Neural cell (in vitro differentiated cells): ENCODE results near the gene SH3BP5L. TPM values are rescaled to one million over a fixed set of nuclear protein-coding genes. Genes with fewer than 3 reads are reported as not detected.

Experiments
- H2AFZ ChIP-seq: fragments of 200-600, 300-800 bp; sonication (generic), shearing (Covaris generic); 2 replicates; pipeline ENCODE4 v1.6.0; 2014; ENCODE audit warnings: low read depth, mild to moderate bottlenecking, antibody characterized with exemption, low read length, moderate library complexity
- H3F3A ChIP-seq: fragments of 200-600 bp; shearing (Covaris generic); 2 replicates; pipeline ENCODE4 v1.6.1; 2016; ENCODE audit warnings: mild to moderate bottlenecking, moderate library complexity, mixed read lengths, antibody characterized with exemption, low read length; ENCODE audit not compliant: insufficient read depth, poor library complexity, severe bottlenecking
- H3K27ac ChIP-seq: fragments of 200-600, 300-800 bp; sonication (generic), shearing (Covaris generic); 2 replicates; pipeline ENCODE4 v1.5.1; 2014; ENCODE audit warnings: mild to moderate bottlenecking, low read length, moderate library complexity
- H3K27me3 ChIP-seq: fragments of 300-800, 200-600 bp; sonication (generic), shearing (Covaris generic); 2 replicates; pipeline ENCODE4 v1.6.0; 2014; ENCODE audit warnings: mild to moderate bottlenecking, low read depth, low read length, moderate library complexity; ENCODE audit not compliant: insufficient read depth
- H3K36me3 ChIP-seq: fragments of 300-800, 200-600 bp; sonication (generic), shearing (Covaris generic); 2 replicates; pipeline ENCODE4 v1.5.1; 2014; ENCODE audit warnings: mild to moderate bottlenecking, antibody characterized with exemption, low read length, moderate library complexity; ENCODE audit not compliant: insufficient read depth
- H3K4me2 ChIP-seq: fragments of 300-800, 200-600 bp; sonication (generic), shearing (Covaris generic); 2 replicates; pipeline ENCODE4 v1.6.0; 2014; ENCODE audit warnings: mild to moderate bottlenecking, low read length
- H3K4me3 ChIP-seq: fragments of 300-800, 200-600 bp; sonication (generic), shearing (Covaris generic); 2 replicates; pipeline ENCODE4 v1.5.1; 2014; ENCODE audit warnings: mild to moderate bottlenecking, low read length, moderate library complexity
- H3K79me2 ChIP-seq: fragments of 200-600 bp; shearing (Covaris generic); replicated peaks from 2 replicates; pipeline ENCODE4 v1.6.0; 2014; ENCODE audit warnings: mild to moderate bottlenecking, low read length, moderate library complexity; ENCODE audit not compliant: insufficient read depth
- H3K9ac ChIP-seq: fragments of 300-800, 200-600 bp; sonication (generic), shearing (Covaris generic); 2 replicates; pipeline ENCODE4 v1.6.1; 2016; ENCODE audit warnings: mild to moderate bottlenecking, low read length, mixed read lengths
- H3K9me2 ChIP-seq: fragments of 200-600 bp; shearing (Covaris generic); 2 replicates; pipeline ENCODE4 v1.6.1; 2016; ENCODE audit warnings: mild to moderate bottlenecking, low read length, mixed read lengths; ENCODE audit not compliant: insufficient read depth
- H3K9me3 ChIP-seq: fragments of 200-600, 300-800 bp; sonication (generic), shearing (Covaris generic); 2 replicates; pipeline ENCODE4 v1.6.1; 2016; ENCODE audit warnings: mild to moderate bottlenecking, mixed run types, low read length, moderate library complexity, mixed read lengths
- H4K20me1 ChIP-seq: fragments of 200-600 bp; shearing (Covaris generic); 2 replicates; pipeline ENCODE4 v1.6.1; 2016; ENCODE audit warnings: mild to moderate bottlenecking, mixed run types; ENCODE audit not compliant: insufficient read depth
- EP300 ChIP-seq: fragments of 450-650 bp; conservative IDR thresholded peaks from 2 replicates; pipeline ENCODE4 v1.6.1; 2014; ENCODE audit warnings: antibody characterized with exemption, mild to moderate bottlenecking, moderate library complexity; ENCODE audit not compliant: poor library complexity, severe bottlenecking
- EZH2 ChIP-seq: fragments of 200-600, 300-800 bp; shearing (Covaris generic), sonication (generic); IDR thresholded peaks from 2 replicates; pipeline ENCODE4 v1.6.1; 2014; ENCODE audit warnings: antibody characterized with exemption, low read length, borderline replicate concordance, mild to moderate bottlenecking; ENCODE audit not compliant: insufficient read depth, poor library complexity, severe bottlenecking
- MXI1 ChIP-seq: fragments of 450-650 bp; conservative IDR thresholded peaks from 2 replicates; pipeline ENCODE4 v1.6.1; 2014; ENCODE audit warnings: antibody characterized with exemption, mild to moderate bottlenecking; ENCODE audit not compliant: poor library complexity, severe bottlenecking
- POLR2AphosphoS5 ChIP-seq: IDR thresholded peaks from 2 replicates; pipeline ENCODE4 v1.6.1; 2012
- RAD21 ChIP-seq: fragments of 450-650 bp; conservative IDR thresholded peaks from 2 replicates; pipeline ENCODE4 v1.6.1; 2014; ENCODE audit warnings: antibody characterized with exemption, mild to moderate bottlenecking, moderate library complexity
- SMC3 ChIP-seq: fragments of 450-650 bp; conservative IDR thresholded peaks from 2 replicates; pipeline ENCODE4 v1.6.1; 2014; ENCODE audit warnings: antibody characterized with exemption, mild to moderate bottlenecking, moderate library complexity; ENCODE audit not compliant: poor library complexity
- TAF1 ChIP-seq: IDR thresholded peaks from 2 replicates; pipeline ENCODE4 v1.6.1; 2012; ENCODE audit warnings: low read depth
- polyA plus RNA-seq: library from polyadenylated mRNA; depleted of rRNA; stranded (reverse); fragments of >200 nt; gene quantifications from 2 replicates; pipeline ENCODE4 v1.2.3, GENCODE V29; 2014
- TF ChIP-seq, protein P1 (sequence below): IDR thresholded peaks from 2 replicates; pipeline ENCODE4 v1.6.1; 2012; ENCODE audit warnings: borderline replicate concordance
- TF ChIP-seq, protein P2 (sequence below): fragments of 450-650 bp; IDR thresholded peaks from 2 replicates; pipeline ENCODE4 v1.5.1; 2014; ENCODE audit warnings: antibody characterized with exemption, mild to moderate bottlenecking, moderate library complexity; ENCODE audit not compliant: poor library complexity, severe bottlenecking

Gene SH3BP5L
- polyA plus RNA-seq, 1 donor from 2014 or later = 38.6 TPM

DNA sequence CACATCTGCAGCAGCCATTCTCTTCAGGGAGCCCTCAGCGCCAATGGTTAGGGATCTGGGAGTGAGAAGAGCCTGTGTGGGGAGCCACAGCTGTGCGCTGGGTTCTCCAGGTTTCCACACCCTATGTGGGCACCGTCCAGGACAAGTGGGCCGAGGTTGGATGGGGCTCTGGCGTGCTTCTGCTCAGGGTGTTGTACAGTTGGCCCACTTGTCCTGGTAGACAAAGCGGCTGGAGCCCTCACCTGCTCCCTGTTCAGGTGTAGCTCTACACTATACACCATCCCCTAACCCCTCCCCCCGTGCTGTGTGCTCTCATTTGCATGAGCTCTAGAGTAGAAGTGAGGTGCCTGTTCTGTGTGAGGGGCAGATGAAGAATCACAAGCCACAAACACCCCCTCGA is 12.2 kb downstream of the SH3BP5L start:
- H3K9me2 ChIP-seq = no peaks in the 10 kb centered on the region
- H3K27me3 ChIP-seq = no peaks in the 10 kb centered on the region
- no peak overlapping the region for H2AFZ ChIP-seq
- H3K79me2 ChIP-seq = no peaks in the 10 kb centered on the region
- no peak overlapping the region for H3K4me3 ChIP-seq
- H3F3A ChIP-seq = no peaks in the 10 kb centered on the region
- TF ChIP-seq EZH2 (no peak), EP300 (no peak), TAF1 (no peak), POLR2AphosphoS5 (no peak), SMC3 (no peak), RAD21 (no peak), MXI1 (no peak)
- TF ChIP-seq, protein P1, sequence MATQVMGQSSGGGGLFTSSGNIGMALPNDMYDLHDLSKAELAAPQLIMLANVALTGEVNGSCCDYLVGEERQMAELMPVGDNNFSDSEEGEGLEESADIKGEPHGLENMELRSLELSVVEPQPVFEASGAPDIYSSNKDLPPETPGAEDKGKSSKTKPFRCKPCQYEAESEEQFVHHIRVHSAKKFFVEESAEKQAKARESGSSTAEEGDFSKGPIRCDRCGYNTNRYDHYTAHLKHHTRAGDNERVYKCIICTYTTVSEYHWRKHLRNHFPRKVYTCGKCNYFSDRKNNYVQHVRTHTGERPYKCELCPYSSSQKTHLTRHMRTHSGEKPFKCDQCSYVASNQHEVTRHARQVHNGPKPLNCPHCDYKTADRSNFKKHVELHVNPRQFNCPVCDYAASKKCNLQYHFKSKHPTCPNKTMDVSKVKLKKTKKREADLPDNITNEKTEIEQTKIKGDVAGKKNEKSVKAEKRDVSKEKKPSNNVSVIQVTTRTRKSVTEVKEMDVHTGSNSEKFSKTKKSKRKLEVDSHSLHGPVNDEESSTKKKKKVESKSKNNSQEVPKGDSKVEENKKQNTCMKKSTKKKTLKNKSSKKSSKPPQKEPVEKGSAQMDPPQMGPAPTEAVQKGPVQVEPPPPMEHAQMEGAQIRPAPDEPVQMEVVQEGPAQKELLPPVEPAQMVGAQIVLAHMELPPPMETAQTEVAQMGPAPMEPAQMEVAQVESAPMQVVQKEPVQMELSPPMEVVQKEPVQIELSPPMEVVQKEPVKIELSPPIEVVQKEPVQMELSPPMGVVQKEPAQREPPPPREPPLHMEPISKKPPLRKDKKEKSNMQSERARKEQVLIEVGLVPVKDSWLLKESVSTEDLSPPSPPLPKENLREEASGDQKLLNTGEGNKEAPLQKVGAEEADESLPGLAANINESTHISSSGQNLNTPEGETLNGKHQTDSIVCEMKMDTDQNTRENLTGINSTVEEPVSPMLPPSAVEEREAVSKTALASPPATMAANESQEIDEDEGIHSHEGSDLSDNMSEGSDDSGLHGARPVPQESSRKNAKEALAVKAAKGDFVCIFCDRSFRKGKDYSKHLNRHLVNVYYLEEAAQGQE = no peak
- TF ChIP-seq, protein P2, sequence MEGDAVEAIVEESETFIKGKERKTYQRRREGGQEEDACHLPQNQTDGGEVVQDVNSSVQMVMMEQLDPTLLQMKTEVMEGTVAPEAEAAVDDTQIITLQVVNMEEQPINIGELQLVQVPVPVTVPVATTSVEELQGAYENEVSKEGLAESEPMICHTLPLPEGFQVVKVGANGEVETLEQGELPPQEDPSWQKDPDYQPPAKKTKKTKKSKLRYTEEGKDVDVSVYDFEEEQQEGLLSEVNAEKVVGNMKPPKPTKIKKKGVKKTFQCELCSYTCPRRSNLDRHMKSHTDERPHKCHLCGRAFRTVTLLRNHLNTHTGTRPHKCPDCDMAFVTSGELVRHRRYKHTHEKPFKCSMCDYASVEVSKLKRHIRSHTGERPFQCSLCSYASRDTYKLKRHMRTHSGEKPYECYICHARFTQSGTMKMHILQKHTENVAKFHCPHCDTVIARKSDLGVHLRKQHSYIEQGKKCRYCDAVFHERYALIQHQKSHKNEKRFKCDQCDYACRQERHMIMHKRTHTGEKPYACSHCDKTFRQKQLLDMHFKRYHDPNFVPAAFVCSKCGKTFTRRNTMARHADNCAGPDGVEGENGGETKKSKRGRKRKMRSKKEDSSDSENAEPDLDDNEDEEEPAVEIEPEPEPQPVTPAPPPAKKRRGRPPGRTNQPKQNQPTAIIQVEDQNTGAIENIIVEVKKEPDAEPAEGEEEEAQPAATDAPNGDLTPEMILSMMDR = no peak
- no peaks in the 10 kb centered on the region for H3K36me3 ChIP-seq
- no peaks in the 10 kb centered on the region for H3K9me3 ChIP-seq
- no peak overlapping the region for H3K27ac ChIP-seq
- no peak overlapping the region for H3K9ac ChIP-seq
- H3K4me2 ChIP-seq = no peak overlapping the region
- H4K20me1 ChIP-seq = no peaks in the 10 kb centered on the region

DNA sequence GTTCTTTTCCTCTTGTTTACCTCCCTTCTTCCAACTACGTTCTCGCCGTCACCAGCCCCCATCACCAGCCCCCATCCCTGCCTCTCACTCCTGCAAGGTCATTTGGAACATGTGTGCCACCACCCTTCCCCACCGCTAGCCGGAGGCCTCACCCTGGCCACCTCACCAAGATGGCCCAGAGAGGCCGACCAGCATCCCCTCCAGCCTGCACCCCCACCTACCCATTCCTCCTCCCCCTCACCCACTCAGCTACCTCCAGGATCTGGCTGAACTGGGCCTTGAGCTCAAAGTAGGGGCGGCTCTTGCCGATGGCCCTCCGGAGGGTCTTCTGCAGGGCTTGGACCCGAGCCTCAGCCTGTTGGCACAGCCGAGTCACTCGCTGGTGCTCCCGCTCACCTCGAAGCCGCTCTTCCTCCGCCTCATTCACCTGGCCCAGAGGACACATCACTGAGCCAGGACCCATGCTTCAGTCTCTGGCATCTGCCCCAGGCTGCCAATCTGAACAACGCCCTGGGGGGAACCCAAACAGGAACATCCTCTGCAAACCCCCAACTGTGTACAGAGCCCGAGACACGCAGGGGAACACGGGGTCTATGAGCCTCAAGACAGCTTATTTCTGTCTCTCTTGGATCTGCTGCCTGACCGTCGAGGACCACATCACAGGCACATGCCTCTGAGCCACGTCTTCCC is 12.8 kb downstream of the SH3BP5L start:
- H3F3A ChIP-seq = no peaks in the 10 kb centered on the region
- no peaks in the 10 kb centered on the region for H3K9me2 ChIP-seq
- H3K4me2 ChIP-seq = no peak overlapping the region
- H4K20me1 ChIP-seq = no peaks in the 10 kb centered on the region
- H3K9me3 ChIP-seq = no peaks in the 10 kb centered on the region
- H3K36me3 ChIP-seq = no peaks in the 10 kb centered on the region
- H3K27ac ChIP-seq = no peak overlapping the region
- TF ChIP-seq TAF1 (no peak), POLR2AphosphoS5 (no peak), MXI1 (no peak), EP300 (no peak), RAD21 (no peak), EZH2 (no peak), SMC3 (no peak)
- TF ChIP-seq, protein P2 = no peak
- TF ChIP-seq, protein P1 = no peak
- no peak overlapping the region for H2AFZ ChIP-seq
- no peak overlapping the region for H3K4me3 ChIP-seq
- no peak overlapping the region for H3K9ac ChIP-seq
- H3K79me2 ChIP-seq = no peaks in the 10 kb centered on the region
- H3K27me3 ChIP-seq = no peaks in the 10 kb centered on the region
